ENCODE results near the gene LMOD3. TPM values are rescaled to one million over a fixed set of nuclear protein-coding genes. Genes with fewer than 3 reads are reported as not detected.

Gene LMOD3
- total RNA-seq, 4 donors from 2014 or later = not detected

DNA sequence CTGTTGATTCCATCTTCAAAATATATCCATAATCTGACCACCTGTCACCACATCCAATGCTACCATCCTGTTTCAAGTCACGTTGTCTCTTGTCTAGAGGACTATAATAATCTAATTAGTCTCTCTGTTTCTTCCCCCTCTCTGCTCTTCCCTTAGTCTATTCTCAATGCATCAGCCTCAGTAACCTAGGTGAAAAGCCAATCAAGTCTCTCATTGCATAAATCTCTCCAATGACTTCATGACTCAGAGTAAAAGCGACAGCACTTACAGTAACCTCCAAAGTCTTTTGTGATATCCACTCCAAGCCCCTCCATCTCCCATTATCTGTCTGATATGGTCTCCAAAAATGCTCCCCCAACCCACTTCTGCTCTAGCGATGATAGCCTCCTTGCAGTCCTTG is 49.5 kb downstream of the LMOD3 start:
- Histone ChIP-seq H3K9me3 (no peaks in the 10 kb centered on the region), H3K27me3 (no peaks in the 10 kb centered on the region), H3K4me1 (peaks cover 0 to 3% (median 0%) of the 10 kb centered on the region in 4 donors), H3K27ac (no peak overlapping the region), H3K36me3 (peaks cover 0 to 47% (median 0%) of the 10 kb centered on the region in 3 donors), H3K4me3 (no peak overlapping the region)
- no peak for DNase-seq
- TF ChIP-seq POLR2A (IDR thresholded peaks at IDR 0.05) = no peak
- TF ChIP-seq, protein P1, sequence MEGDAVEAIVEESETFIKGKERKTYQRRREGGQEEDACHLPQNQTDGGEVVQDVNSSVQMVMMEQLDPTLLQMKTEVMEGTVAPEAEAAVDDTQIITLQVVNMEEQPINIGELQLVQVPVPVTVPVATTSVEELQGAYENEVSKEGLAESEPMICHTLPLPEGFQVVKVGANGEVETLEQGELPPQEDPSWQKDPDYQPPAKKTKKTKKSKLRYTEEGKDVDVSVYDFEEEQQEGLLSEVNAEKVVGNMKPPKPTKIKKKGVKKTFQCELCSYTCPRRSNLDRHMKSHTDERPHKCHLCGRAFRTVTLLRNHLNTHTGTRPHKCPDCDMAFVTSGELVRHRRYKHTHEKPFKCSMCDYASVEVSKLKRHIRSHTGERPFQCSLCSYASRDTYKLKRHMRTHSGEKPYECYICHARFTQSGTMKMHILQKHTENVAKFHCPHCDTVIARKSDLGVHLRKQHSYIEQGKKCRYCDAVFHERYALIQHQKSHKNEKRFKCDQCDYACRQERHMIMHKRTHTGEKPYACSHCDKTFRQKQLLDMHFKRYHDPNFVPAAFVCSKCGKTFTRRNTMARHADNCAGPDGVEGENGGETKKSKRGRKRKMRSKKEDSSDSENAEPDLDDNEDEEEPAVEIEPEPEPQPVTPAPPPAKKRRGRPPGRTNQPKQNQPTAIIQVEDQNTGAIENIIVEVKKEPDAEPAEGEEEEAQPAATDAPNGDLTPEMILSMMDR (IDR thresholded peaks at IDR 0.05) = no peak

DNA sequence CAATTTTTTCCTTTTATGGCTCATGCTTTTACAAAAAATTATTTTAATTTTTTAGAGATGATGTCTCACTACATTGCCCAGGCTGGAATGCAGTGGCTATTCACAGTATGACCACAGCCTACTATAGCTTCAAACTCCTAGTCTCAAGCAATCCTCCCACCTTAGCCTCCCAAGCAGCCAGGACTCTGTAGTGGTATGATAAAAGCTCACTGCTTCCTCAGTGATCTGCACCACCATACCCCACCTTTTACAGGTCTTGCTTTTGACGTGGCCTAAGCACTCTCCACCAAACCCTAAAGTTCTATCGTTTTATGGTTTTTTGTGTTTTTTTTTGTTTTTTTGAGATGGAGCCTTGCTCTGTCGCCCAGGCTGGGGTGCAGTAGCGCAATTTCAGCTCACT is 56.3 kb downstream of the LMOD3 start:
- no peaks in the 10 kb centered on the region for H3K9me3 ChIP-seq
- H3K27me3 ChIP-seq = no peaks in the 10 kb centered on the region
- H3K27ac ChIP-seq = no peak overlapping the region
- peaks cover 0 to 35% (median 0%) of the 10 kb centered on the region in 3 donors for H3K36me3 ChIP-seq
- DNase-seq = no peak
- TF ChIP-seq POLR2A (IDR thresholded peaks at IDR 0.05) = no peak
- TF ChIP-seq, protein P1 (IDR thresholded peaks at IDR 0.05) = no peak
- H3K4me3 ChIP-seq = no peak overlapping the region
- H3K4me1 ChIP-seq = peaks cover 0 to 4% (median 0%) of the 10 kb centered on the region in 4 donors

DNA sequence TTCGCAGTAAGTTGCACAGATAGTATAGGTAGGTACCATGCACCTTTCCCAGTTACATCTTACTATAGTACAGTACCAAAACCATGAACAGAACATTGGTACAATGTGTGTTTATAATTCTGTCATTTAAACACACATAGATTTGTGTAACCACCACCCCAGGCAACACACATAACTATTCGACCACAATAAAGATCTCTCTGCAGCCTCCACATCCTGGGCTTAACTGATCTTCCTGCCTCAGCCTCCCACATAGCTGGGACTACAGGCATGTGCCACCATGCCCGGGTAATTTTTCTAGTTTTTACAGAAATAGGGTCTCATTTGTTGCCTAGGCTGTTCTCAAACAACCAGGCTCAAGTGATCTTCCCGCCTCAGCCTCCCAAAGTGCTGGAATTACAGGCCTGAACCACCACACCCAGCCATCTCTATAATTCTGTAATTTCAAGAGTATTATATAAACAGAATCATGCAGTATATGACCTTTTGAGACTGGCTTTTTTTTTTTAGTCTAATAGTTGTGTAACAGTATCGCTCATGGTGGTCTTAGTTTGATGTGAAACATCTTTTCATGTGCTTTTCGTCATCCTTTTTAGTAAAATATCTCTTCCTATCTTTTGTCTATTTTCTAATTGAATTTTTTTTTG is 57.0 kb downstream of the LMOD3 start:
- no peak overlapping the region for H3K27ac ChIP-seq
- no peak for DNase-seq
- peaks cover 0 to 4% (median 0%) of the 10 kb centered on the region in 4 donors for H3K4me1 ChIP-seq
- no peak overlapping the region for H3K4me3 ChIP-seq
- H3K9me3 ChIP-seq = no peaks in the 10 kb centered on the region
- no peaks in the 10 kb centered on the region for H3K27me3 ChIP-seq
- peaks cover 0 to 35% (median 0%) of the 10 kb centered on the region in 3 donors for H3K36me3 ChIP-seq
- TF ChIP-seq, protein P1 (IDR thresholded peaks at IDR 0.05) = no peak
- no peak for TF ChIP-seq POLR2A (IDR thresholded peaks at IDR 0.05)

DNA sequence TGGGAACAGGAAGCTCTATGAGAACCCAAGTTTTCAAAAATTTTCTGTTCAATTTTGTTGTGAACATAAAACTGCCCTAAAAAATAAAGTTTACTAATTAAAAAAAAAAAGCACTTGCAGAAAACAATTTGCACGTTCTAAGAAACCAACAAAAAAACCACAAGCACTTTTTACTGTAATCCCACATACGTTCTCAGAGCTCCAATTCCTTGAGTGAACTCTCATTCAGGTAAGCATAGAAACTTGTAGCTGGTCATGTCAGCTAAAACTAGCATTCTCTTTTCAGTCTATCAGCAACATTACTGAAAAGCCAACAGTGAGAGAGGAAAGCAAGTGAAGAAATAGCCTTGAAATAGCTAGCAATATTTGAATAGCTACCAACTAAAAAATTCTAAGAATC is 58.8 kb downstream of the LMOD3 start:
- no peaks in the 10 kb centered on the region for H3K9me3 ChIP-seq
- H3K27ac ChIP-seq = no peak overlapping the region
- H3K27me3 ChIP-seq = no peaks in the 10 kb centered on the region
- TF ChIP-seq POLR2A (IDR thresholded peaks at IDR 0.05) = no peak
- TF ChIP-seq, protein P1 (IDR thresholded peaks at IDR 0.05) = no peak
- H3K4me1 ChIP-seq = peaks cover 0 to 4% (median 0%) of the 10 kb centered on the region in 4 donors
- no peak overlapping the region for H3K4me3 ChIP-seq
- DNase-seq = no peak
- H3K36me3 ChIP-seq = peaks cover 0 to 37% (median 0%) of the 10 kb centered on the region in 3 donors

DNA sequence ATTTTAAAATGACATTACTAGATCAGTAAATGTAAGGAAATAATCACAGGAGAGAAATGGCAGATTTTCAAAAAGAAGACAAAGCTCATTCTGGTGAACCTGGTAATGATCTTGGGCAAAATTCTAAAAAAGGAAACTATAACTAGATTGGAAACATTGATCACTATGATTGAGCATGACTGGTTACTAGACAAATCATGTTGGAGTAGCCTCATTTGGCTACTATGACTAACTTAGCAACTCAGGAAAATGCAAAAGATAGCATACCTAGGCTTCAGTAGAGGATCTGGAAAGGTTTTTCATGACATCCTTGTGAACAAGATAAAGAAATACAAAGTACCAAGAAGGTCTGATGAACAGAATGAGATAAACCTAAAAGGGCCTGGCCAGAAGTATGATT is 62.7 kb downstream of the LMOD3 start:
- Histone ChIP-seq H3K9me3 (no peaks in the 10 kb centered on the region), H3K4me3 (no peak overlapping the region), H3K36me3 (peaks cover 0 to 60% (median 0%) of the 10 kb centered on the region in 3 donors), H3K27ac (peak overlapping the region in 2 of 4 donors; percentile 61 to 65), H3K27me3 (no peaks in the 10 kb centered on the region), H3K4me1 (peaks cover 0 to 2% (median 0%) of the 10 kb centered on the region in 4 donors)
- DNase-seq = no peak
- TF ChIP-seq POLR2A (IDR thresholded peaks at IDR 0.05) = no peak
- TF ChIP-seq, protein P1 (IDR thresholded peaks at IDR 0.05) = no peak

Data from Peyer's patch (tissue), 4 donors.